HG03469 (cell line): ENCODE measurements around the gene C5orf47.
"Not testable (repeated sequence)": the region's sequence is repeated elsewhere in the genome, so short reads cannot be mapped to it uniquely, and the experiment has no call there.

Source experiments
- ATAC-seq: cut with Tn5 transposase; IDR thresholded peaks from one replicate; pipeline ENCODE4 v1.9.1; 2021; ENCODE audit warnings: mild to moderate bottlenecking, moderate library complexity, moderate number of reproducible peaks; ENCODE audit not compliant: unreplicated experiment

The C5orf47 gene

GRCh38 chr5:173969167-173970049 lies 19.6 kb upstream of the C5orf47 start:
- no peak for ATAC-seq

GRCh38 chr5:173970878-173971650 lies 17.9 kb upstream of the C5orf47 start:
- ATAC-seq: no peak

GRCh38 chr5:173971681-173972345 lies 17.2 kb upstream of the C5orf47 start:
- ATAC-seq: no peak

DNA sequence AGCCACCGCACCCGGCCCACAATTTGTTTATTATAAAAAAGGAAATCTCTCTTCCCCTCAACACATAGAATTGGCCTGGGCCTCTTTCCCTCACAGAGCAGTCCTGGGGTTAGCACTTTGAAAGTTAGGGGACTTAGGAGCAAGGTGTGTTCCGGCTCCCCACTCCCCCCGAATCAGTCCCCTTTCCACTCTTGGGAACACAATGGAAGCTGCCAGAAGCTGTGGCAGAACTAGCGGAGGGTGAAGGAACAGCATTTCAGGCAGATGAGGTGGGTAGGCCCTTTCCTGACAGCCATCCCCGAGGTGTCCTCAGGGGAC lies 16.4 kb upstream of the C5orf47 start:
- no peak for ATAC-seq

- no peak for ATAC-seq
Measured at GRCh38 chr5:173972925-173973615, 15.9 kb upstream of the C5orf47 start.

DNA sequence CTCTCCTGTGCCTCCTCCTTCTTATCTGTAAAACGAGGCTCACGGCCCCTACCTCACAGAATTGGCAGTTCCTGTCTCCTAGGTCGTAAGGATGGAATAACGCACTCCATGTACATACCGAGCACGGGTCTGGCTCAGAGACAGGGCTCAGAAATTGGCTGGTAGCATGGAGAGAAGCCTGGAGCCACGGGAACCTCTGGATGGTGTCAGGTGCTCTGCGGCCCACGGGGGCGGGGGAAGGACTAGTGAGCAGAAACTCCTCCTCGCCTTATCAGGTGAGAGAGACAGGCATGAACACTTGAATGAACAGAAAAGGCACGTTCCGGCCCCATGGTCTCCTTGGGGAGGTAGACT lies 15.4 kb upstream of the C5orf47 start:
- no peak for ATAC-seq

- ATAC-seq: no peak
Measured at GRCh38 chr5:173974688-173975239, 14.2 kb upstream of the C5orf47 start.

- ATAC-seq: no peak
Measured at GRCh38 chr5:173981185-173981761, 7.7 kb upstream of the C5orf47 start.

DNA sequence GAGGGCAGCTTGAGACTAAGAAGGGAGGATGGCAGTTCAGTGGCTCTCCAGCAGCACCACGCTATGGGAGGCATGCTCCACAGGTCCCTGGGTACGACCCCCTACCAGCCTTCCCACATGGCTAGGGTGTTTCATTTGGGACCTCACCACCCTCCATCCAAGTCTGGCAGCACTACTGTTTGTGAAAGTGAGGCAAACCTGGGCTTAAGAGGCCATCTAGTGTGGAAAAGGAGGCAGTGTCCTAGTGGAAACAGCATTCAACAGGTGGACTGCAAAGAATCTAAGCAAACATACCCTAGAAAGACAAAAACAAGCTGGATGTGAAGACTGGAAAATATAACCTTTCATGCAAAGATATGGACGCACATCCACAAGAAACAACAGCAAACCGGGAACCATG lies 4.8 kb upstream of the C5orf47 start:
- ATAC-seq: no peak

- no peak for ATAC-seq
Measured at GRCh38 chr5:173989432-173990082, 587 bp downstream of the C5orf47 start.

DNA sequence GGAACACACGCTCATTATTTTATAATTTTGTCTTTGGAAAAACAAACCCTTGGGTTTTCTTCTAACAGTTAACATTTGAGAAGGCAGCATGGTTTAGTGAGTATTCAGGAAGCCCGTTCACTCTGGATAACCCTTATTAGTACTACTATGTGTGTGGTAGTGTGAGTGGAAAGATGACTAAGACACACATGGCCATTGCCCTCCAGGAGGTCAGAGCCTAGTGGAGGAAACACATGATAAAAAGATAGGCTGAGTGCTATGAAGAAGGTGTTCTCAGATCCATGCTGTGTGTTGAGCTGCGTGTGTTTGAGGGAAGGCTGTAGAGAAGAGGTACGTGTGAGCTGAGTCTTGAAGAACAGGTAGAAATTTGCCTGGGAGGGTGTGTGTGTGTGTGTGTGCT lies 8.4 kb downstream of the C5orf47 start:
- no peak for ATAC-seq

DNA sequence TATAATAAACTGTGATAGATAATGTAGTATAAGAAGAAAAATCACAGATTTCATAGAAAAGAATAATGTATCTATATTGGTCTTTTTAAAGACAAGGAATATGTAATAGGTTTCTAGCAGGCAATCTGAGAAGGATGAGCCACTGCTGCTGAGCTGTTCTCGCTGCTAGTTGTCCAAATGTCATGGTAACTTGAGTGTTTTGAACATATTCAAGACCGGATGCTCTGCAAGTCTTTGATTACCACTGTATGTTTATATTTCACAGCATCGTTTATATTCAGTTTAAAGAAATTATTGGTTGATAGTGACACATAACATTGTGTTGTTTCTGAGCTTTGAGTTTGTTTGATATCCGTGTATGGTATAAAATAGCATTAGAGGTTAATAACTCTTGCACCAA lies 9.6 kb downstream of the C5orf47 start:
- no peak for ATAC-seq

DNA sequence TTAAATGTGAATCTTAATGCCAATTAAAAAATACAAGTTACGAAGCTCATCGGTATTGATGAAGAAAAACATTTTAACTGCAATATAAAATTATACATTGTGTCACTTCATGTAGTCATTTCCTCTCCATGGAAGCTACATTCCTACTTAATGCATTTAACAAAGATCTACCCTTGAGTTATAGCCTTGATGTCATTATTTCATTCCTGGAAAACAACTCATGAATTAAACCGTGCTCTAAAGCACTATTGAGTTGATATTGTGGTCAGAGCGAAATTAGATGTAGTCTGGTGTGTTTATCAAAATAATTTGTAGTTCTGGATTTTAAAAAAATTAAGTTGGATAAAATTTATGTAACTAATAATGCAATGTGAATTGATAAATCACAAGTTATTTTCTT lies 11.1 kb downstream of the C5orf47 start:
- no peak for ATAC-seq

- no peak for ATAC-seq
Measured at GRCh38 chr5:174003795-174004194, 14.8 kb downstream of the C5orf47 start.

GRCh38 chr5:174008922-174009321 lies 20.0 kb downstream of the C5orf47 start:
- no peak for ATAC-seq

DNA sequence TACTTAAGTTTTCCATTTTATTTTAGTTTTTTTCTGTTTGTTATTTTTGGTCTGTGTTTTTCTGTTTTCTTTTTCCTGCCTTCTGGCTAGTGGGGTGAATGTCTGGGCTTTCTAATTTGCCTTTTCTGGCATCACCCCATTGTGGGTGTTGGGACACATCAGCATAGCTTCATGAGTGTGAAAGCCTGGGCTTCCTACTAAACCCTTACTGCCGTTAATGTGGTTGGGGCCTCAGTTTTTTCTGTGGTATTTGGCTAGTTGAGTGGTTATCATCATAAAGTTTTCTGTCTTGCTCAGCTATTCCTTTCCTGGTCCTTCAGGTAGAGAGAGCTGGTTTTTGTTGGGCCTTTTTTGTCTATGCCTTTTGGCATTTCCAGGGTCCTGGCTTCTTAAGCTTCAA lies 21.4 kb downstream of the C5orf47 start:
- ATAC-seq: no peak

DNA sequence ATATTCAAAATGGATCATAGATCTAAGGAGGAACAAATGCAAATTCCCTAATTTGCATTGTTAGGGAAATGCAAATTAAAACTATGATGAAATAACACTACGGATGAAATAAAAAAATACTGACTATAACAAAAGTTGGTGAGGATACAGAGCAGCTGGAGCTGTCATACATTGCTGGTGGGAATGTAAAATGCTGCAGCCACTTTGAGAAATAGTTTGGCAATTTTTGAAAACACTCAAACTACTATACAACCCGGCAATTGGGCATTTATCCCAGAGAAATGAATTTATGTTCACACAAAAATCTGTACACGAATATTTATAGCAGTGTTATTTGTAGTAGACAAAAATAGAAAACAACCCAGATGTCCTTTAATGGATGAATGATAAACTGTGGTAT lies 22.5 kb downstream of the C5orf47 start:
- ATAC-seq: no peak

DNA sequence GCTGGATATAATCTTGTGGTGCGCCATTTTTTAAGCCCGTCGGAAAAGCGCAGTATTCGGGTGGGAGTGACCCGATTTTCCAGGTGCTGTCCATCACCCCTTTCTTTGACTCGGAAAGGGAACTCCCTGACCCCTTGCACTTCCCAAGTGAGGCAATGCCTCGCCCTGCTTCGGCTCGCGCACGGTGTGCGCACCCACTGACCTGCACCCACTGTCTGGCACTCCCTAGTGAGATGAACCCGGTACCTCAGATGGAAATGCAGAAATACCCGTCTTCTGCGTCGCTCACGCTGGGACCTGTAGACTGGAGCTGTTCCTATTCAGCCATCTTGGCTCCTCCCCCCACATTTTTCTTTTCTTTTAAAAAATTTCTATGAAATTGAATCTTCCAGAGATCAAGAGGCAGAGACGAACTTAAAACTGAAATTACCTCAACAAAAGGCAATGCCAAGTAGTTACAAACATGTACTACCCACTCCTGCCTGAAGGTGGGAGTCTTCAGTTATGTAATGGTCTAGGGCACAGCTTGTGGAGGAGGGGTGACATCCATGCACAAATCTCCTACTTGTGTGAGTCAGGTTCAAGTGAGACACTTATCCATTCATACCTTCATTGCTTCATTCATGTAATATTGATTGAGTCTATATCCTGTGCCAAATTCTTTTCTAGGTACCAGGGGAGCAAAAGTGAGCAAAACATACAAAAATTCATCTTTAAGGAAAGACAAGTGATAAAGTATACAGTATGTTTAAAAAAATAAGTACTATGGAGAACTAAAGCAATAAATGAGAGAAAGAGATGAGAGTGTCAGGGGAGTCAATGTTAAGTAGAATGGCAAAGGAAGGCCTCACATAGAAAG lies 31.3 kb downstream of the C5orf47 start:
- not testable (repeated sequence) for ATAC-seq

GRCh38 chr5:174020928-174021304 lies 31.9 kb downstream of the C5orf47 start:
- ATAC-seq: no peak
